Measurements from ENCODE around the gene SLX9.
"Not testable (repeated sequence)": the region's sequence is repeated elsewhere in the genome, so short reads cannot be mapped to it uniquely, and the experiment has no call there.

The SLX9 gene

DNA sequence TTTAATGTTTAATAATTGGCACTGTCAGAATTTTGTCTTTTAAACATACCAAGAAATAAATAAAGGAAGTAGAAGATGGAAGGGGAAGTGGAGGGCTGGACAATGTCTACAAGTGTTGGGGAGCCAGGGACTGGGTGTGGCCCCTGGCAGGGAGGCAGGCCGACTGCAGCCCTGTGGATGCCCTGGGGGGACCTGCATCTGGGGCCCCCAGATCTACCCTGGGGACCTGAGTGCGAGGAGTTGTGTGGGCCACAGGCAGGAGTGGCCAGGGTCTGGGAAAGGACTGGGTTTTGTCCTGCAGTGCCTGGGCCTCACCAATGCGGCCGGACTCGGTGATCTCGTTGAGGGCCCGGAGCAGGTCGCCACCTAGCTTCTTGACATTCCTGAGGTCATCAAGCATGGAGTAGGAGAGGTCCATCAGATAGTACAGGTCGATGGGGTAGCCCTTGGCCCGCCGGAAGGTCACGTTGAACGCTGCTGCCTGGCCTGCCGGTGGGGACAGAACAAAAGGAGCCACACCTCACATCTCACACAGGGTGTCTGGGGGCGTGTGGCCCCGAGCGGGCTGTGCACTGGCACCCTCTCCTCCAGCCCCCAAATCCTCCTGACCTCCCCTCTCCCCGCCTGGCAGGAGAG, 36.7 kb upstream of the SLX9 start:
- DNase-seq, result no peak

DNA sequence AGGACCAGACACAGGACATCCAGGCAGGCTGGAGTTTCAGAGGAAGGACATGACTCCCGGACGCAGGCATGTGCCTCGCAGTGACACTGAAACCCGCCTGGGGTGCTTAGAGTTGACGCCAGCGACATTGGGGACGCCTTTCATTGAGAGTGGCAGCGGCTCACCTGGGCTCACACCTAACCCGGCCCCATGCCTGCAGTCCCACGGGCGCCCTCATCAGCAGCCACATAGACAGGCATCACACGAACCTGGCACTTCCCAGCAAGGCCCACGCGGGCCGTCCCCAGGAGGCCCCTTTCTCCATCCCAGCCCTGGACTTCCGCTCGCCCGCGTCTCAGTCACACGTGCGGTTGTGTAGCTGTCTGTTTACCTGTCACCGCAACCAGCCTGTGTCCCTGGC, 36.1 kb upstream of the SLX9 start:
- DNase-seq, result no peak

DNA sequence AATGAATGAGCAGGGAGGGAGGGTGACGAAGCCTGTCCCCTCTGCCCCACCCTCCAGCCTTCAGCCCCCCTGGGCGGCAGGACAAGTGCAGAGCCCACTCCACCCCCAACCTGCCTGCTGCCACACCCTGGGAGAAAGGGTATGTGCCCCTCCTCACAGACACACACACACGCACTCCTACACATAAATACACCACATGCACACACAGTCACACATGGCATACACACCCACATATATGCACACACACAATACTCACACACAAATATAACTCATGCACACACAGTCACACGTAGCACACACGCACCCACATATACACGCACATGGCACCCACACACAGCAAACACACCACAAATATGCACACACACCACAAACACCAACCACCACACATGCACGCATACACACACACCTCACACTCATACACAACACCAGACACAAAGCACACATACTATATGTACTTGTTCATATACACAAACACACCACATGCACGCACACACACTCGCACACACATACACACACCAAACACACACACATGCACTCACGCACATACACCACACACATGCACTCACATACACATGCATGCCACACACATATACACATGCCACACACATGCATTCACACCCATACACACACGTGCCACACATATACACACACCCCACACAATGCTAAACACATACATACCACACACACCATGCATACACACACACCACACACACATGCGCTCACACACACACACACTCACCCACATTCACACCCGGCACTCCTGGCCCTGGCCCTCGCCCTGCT, 35.5 kb upstream of the SLX9 start:
- DNase-seq, result no peak

DNA sequence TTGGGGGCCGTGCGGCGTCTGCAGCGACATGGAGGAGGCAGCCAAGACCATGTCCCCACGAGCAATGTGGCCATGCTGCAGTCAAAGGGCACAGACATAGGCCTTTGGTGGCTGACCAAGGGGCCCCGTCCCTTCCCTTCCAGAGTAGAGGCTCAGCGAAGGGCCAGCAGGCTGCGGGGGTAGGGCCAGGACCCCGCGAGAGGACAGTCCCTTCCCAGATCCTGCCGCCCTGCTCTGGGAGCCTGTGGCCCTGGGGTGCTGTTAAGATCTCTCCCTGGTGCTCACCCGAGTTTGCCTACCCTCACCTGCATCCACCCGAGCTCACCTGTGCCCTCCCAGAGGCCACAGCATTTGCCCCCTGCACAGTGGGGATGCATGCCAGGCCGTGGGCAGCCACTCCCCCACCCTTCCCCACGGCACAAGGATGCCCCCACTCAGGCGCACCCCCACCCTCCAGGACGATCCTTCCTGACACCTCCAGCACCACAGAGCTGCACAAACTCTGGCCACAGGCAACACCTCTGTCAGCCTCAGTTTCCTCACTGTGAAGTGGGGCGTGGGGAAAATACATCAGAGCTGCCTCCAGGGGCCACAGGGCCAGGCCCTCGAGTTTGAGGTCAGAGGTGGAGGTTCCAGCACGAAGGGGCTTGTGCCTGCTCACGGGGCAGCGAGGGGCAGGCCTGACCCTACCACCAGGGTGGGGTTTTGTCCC, 34.7 kb upstream of the SLX9 start:
- DNase-seq, result no peak

- no peak for DNase-seq
Observed at GRCh38 chr21:44905728-44906090, 34.1 kb upstream of the SLX9 start.

GRCh38 chr21:44907225-44907965, 32.4 kb upstream of the SLX9 start:
- DNase-seq, result no peak

DNA sequence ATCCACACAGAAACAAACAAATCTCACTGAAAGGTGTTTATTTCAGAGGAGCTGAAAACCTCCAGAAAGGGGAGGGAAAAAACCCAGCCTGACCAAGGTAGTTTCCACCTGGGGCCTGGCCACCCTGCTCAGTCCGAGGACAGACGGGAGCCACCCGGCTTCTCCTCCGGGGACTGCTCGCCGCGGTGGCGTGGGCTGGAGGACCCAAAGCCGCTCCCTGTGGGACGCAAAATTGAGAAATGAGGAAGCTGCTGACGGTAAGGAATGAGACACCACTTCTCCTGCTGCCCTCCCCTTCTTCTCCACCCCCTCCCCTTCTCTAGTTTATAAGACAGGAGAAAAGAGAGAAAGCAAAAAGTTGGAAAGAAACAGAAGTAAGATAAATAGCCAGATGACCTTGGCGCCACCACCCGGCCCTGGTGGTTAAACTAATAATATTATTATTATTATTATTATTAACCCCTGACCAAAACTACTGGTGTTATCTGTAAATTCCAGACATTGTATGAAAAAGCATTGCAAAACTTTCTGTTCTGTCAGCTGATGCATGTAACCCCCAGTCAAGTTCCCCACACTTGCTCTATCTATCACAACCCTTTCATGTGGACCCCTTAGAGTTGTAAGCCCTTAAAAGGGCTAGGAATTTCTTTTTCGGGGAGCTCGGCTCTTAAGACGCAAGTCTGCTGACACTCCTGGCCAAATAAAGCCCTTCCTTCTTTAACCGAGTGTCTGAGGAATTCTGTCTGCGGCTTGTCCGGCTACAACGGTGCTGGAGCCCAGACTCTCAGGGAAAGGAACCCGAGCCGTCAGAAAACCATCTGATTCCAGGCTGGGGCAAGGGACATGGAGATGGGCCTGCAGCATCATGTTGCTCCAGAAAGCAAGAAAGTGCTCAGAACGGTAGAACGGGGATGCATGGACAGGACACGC, 31.6 kb upstream of the SLX9 start:
- no peak for DNase-seq

GRCh38 chr21:44908908-44909307, 30.9 kb upstream of the SLX9 start:
- no peak for DNase-seq

DNA sequence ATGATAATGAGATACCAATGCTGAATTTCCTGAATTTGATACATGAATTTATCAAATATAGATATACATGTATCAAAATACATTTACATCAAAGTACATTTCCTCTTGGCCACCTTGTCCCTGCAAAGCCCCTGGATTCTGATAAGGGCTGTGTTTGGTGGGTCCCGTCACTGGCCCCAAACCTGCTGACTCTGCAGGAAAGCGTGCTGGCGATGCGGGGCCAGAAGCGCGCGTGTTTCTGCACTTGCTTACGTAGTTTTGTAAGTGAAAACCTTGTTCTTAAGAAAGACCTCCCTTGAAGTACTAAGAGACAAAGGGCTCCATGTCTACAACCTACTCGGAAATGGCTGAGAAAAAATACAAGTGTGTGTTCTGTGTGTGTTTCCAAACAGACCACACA, 30.1 kb upstream of the SLX9 start:
- DNase-seq, result no peak

DNA sequence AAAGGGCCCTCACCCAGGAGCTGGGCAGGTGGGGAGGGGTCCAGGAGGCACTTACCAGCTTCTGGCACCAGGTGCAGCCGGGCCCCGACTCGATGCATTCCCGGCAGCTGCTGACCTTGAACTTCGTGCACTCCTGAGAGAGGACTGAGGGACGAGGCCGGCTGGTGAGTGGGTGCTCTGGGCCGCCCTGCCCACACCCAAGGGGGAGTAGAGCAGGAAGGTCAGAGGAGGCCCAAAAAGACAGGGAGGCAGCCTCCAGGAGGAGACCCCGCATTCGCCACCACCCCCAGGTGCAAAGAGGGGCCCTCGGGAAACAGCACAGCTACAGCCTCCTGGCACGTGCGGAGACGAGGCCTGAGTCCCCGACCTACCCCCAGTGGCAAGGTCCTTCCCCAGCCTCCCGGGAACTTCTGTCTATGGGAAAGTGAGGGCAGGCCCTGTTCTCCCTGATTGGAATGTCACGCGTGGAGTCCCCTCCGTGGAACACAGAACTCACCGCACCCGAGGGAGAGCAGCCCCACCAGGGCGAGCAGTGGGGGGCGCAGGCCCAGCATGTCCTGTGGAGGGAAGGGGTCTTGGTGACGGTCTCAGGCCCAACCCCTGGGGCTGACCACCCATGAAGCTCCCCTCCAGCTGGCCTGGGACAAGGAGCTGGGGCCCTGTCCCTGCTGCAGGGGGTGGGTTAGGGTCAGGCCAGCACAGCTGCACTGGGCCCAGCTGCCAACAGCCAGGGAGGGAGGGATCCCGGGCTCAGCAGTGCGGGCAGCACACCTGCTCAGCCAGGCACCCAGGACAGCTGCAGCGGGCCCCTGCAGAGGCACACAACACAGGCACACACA, 29.4 kb upstream of the SLX9 start:
- DNase-seq, result no peak

- no peak for DNase-seq
Observed at GRCh38 chr21:44911068-44911383, 28.8 kb upstream of the SLX9 start.

DNA sequence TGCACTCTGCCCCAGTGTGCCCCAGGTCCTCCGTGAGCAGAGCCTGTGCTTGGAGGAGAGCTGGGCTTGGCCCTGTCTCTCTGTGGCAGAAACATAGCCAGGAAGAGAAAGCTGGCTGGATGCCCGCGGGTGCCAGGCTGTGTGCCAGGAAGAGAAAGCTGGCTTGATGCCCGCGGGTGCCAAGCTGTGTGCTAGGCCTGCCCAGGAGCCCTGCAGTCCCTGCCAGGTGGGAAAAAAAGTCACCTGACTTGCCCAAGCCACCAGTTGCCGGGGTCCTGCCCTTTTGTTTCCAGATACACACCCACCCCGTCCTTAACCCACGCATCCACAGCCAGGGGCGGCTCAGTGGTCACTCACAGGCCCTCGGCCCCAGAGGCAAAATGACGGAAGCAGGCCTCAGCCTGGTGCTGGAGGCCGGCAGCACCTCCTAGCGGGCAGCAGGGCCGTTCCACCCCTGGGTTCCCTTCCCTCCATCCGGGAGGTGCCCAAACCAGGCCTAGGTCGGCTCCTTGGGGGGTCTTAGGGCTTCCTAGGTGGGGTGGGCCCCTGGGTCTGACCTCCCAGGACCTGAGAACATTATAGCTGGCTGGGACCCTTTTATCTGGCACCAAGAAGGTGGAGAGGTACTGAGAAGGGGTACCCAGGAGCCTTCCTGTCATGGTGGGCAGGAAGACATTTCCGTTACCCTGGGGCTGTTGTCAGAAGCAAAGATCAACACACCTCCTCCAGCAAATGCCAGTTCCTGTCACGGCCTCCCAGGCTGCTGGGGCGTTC, 28.3 kb upstream of the SLX9 start:
- DNase-seq, result no peak

- no peak for DNase-seq
Observed at GRCh38 chr21:44912158-44912473, 27.7 kb upstream of the SLX9 start.

GRCh38 chr21:44912506-44913412, 27.1 kb upstream of the SLX9 start:
- not testable (repeated sequence) for DNase-seq

DNA sequence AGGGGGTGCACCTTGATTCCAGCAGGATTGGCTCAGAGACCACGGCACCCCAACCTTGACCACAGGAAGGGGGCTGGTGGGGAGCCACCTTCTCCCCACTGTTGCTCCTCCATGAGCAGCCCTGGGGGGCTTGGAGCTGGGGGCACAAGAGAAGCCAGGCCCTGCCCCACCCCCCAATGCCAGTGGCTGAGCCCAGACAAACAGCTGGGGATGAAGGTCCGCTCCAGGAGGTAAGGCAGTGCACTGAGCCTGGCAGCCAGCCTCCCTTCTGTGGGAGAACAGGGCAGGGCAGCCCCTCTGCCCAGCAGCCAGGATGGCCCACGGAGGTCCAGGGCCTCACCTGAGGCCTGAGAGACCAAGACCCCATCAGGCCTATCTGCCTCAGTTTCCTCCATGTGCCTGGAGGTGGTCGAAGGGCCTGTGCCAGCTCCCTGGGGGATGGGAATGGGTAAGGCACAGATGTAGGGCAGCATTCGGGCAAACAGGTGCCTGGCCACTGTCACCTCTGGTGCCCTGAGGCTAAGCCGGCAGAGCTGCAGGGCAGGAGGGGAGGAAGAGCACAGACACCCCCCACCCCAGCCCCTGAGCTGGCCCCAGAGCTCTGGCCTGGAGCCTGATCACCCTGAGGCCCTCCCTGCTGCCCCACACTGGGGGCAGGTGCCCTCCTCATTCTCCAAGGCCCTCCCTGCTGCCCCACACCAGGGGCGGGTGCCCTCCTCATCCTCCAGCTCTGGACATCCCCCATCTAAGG, 26.2 kb upstream of the SLX9 start:
- no peak for DNase-seq

GRCh38 chr21:44914176-44914874, 25.5 kb upstream of the SLX9 start:
- no peak for DNase-seq

- no peak for DNase-seq
Observed at GRCh38 chr21:44916965-44917364, 22.9 kb upstream of the SLX9 start.

DNA sequence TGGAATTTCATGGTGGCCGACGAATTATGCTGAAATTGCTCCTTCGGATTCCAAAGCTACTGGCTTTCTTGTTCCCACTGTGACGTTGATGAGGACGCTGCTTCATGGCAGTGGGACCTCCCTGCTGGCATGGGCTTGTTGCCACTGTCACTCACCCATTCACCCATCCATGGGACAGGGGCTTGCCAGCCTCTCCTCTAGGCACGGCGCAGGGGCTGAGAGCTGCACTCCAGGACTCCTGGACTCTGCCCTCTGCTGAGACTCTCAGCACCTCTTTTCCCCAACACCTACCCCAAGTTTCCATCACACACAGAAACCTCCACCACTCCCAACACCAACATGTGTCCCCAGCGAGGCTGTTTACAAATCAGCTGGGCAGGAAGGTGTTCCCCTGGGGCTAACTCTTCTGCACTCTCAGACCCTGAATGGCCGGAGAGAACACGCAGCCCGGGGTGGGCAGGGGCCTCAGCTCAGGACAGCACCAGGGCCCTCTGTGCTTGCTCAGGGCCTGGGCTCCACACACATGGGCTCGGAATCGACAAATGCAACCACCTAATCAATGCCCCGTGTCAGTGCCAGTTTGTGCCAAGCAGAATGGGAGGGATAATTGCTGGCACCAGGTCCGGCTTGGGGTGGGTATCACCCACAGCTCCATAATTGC, 22.3 kb upstream of the SLX9 start:
- DNase-seq, result no peak
